ENCODE measurements around the gene RAB7B.

DNA sequence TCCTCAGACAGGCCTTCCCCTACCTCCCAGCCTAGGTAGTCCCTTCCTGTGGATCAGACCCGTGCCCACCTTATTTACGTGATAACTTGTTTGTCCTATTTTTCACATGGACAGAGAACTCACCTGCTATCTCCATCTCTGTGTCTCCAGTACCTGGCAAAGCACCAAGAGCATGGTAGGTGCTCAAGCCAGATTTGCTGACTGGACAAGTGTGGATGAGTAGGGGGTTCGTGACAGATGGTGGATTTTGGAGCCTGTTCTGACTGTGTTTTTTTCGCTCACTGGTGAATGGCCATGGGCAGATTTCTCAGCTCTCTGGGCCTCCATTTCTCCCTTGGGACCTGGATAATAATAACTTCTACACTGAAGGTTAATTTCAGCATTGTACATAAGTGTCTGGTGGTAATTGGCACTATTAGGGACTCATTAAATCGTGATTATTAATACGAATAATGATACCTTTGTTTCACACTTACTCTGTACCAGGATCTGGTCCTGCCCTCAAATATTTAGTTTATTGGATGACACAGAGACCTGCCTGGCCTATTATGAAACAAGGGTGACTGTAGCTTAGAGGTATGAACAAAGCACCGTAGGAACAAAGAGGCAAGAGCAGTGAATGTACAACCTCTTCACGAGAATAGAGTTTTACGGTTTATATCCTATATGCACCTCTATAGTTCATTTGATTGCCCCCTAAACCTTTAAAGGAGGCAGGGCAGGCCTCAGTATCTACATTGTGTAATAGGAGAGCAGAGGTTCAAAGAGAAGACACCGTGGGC, 35.5 kb downstream of the RAB7B start:
- TF ChIP-seq CTCF (IDR thresholded peaks at IDR 0.05; ENCODE audit: low read depth, low read length, missing input control): no peak
- no peak for TF ChIP-seq JUND (IDR thresholded peaks at IDR 0.05)
- TF ChIP-seq FOXA1 (IDR thresholded peaks at IDR 0.05): no peak
- TF ChIP-seq TAF1 (conservative IDR thresholded peaks at IDR 0.05): no peak
